ENCODE data around the gene FAH.
A peak's percentile ranks its signal among the peaks of the same experiment; 100 is the strongest.

FAH gene

DNA sequence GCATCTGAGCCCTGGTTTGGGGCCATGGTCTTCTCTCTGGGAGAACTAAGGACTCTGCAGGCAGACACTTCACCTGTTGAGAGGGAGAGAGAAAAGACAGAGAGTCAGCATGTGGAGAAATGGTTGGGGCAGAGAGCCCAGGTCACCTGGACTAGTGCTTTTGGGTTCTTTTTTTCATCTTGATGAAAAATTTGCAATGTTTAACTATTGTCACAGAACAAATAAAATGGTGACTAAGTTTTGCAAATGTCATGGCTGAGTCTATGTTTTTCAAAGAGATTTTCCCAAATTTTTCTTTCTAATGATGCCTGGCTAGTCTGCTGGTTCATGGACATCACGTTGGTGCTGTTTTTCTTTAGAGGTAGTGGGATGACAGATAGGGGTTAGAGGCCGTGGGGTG is 17.8 kb downstream of the FAH start:
- H3K36me3 ChIP-seq, result peaks cover 42% of the 10 kb centered on the region
- no peaks in the 10 kb centered on the region for H4K20me1 ChIP-seq
- H3K4me1 ChIP-seq, result no peaks in the 10 kb centered on the region
- no peak overlapping the region for H3K9ac ChIP-seq
- H3K9me3 ChIP-seq, result no peaks in the 10 kb centered on the region
- no peak overlapping the region for H3K27ac ChIP-seq
- no peak overlapping the region for H3K4me2 ChIP-seq
- no peak for TF ChIP-seq Cebpa-rat (IDR thresholded peaks at IDR 0.05)
- H3K4me3 ChIP-seq, result no peak overlapping the region
- no peaks in the 10 kb centered on the region for H3K27me3 ChIP-seq

DNA sequence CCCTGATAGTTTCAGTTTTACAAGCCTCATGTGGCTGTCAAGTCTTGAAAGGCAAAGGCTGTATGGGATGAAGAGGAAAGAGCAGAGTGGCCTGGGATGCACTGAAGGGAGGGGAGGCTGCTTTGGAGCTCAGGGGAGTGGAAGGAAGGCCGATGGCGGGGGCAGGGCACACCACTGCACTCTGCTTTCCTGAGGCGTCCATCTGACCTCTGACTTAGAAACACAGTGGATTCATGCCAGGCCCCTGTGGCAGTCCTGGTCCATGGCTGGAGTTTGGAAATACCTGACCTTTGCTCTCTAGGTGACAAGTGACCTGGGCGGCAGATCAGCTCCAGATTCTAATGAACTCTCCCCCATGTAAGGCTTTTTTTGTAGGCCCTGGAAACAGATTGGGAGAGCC is 19.0 kb downstream of the FAH start:
- Histone ChIP-seq H3K9me3 (no peaks in the 10 kb centered on the region), H3K4me2 (no peak overlapping the region), H3K9ac (no peak overlapping the region), H3K4me3 (no peak overlapping the region), H3K27ac (no peak overlapping the region), H3K36me3 (peaks cover 45% of the 10 kb centered on the region), H4K20me1 (no peaks in the 10 kb centered on the region), H3K4me1 (no peaks in the 10 kb centered on the region), H3K27me3 (no peaks in the 10 kb centered on the region)
- TF ChIP-seq Cebpa-rat (IDR thresholded peaks at IDR 0.05), result no peak

DNA sequence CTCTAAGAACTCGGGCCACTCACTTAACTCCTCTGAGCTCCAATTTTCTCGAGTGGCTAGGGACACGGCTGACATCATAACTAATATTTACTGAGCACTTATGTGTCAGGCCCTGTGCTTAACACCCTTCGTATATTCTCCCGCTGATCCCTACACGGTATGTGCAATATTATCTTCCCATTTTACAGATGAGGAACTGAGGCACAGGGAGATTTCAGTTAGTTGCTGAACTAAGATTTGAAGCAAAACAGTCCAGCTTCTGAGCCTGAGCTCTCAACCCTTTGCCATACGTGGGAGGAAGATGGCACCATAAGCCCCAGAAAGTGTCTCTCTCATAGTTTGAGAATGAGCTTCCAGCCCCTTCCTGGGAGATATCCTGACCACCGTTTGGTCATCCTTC is 19.6 kb downstream of the FAH start:
- no peak for TF ChIP-seq Cebpa-rat (IDR thresholded peaks at IDR 0.05)
- Histone ChIP-seq H3K4me1 (no peaks in the 10 kb centered on the region), H3K9me3 (no peaks in the 10 kb centered on the region), H4K20me1 (no peaks in the 10 kb centered on the region), H3K27ac (no peak overlapping the region), H3K9ac (no peak overlapping the region), H3K36me3 (peaks cover 51% of the 10 kb centered on the region), H3K27me3 (no peaks in the 10 kb centered on the region), H3K4me3 (no peak overlapping the region), H3K4me2 (no peak overlapping the region)

DNA sequence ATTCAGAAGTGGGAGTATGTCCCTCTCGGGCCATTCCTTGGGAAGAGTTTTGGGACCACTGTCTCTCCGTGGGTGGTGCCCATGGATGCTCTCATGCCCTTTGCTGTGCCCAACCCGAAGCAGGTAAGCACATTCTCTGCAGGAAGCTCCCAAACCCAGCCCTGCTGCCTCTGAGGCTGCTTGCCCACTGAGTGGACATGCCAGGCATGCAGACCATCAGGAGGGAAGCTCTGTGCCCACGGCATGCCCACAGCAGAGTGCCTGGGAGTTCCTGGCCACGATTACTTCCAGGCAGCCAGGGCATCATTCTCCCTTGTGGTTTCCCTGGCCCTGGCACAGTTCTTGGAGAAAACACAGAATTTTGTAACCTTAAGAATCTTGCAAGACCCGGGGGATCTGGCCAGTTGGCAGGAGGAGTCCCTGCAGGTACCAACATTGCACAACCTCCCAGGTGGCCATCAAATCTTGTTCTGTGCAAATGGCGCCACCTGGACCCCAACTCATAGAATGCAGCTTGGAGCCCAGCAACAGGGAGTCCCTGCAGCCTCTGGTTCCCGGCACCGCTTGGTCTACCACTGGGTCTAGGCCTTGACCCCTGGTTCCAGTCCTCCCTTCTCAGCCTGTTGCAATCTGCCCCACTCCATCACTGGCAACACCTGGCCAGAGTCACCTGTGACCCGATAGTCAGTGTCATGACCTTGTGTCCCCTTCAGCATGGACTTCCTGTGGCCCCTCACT is 20.4 kb downstream of the FAH start:
- H3K36me3 ChIP-seq, result peaks cover 54% of the 10 kb centered on the region; the same call in 1 of the 2 replicates

DNA sequence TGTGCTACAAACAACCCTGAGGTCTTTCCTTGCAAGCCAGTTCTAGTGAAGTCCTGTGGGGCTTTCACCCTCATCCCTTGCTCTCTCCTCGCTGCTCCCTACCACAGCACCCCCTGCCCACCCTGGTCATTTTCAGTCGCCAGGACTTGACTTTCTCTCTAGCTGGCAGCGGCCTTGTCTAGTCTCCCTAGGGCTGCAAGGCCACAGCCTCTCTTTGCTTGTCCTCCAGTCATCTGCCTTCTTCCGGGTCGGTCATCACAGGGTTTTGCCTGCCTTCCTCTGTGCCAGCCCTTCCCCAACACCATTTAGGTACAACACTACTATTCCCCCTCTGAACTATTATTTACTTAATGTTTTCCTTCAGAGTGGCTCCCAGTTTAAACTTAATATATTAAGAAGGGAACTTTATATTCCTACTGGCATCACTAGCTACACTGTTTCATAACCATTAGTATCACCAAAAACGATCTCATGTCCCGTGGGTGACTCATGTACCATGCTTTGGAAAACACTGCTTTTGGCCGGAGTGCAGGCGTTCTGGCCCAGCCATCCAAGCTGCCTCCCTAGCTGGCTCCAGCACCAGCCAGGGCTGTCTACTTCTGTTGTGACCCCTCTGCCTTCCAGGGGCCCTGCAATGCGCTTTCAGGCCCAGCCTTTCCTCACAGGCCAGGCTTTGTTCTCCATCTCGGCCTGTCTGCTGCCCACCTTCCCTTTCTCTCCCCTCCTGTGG is 21.4 kb downstream of the FAH start:
- H3K9me3 ChIP-seq, result no peaks in the 10 kb centered on the region
- no peaks in the 10 kb centered on the region for H4K20me1 ChIP-seq
- no peak overlapping the region for H3K4me3 ChIP-seq
- TF ChIP-seq Cebpa-rat (IDR thresholded peaks at IDR 0.05), result no peak
- 0 out of 2 replicates have a peak overlapping the region, but pooled peaks have one; percentile 27 for H3K9ac ChIP-seq
- H3K27ac ChIP-seq, result no peak overlapping the region
- H3K36me3 ChIP-seq, result peaks cover 50% of the 10 kb centered on the region; the same call in 1 of the 2 replicates
- H3K4me2 ChIP-seq, result no peak overlapping the region
- no peaks in the 10 kb centered on the region for H3K27me3 ChIP-seq
- H3K4me1 ChIP-seq, result peaks cover 4% of the 10 kb centered on the region; the same call in 1 of the 2 replicates

More for the DNA sequence above, 20.4 kb downstream of the FAH start:
- Histone ChIP-seq H3K9ac (no peak overlapping the region), H3K4me3 (no peak overlapping the region), H3K27me3 (no peaks in the 10 kb centered on the region), H3K27ac (no peak overlapping the region), H3K4me2 (no peak overlapping the region), H3K4me1 (no peaks in the 10 kb centered on the region), H3K9me3 (no peaks in the 10 kb centered on the region), H4K20me1 (no peaks in the 10 kb centered on the region)
- peak; percentile 85 for TF ChIP-seq Cebpa-rat (IDR thresholded peaks at IDR 0.05)

DNA sequence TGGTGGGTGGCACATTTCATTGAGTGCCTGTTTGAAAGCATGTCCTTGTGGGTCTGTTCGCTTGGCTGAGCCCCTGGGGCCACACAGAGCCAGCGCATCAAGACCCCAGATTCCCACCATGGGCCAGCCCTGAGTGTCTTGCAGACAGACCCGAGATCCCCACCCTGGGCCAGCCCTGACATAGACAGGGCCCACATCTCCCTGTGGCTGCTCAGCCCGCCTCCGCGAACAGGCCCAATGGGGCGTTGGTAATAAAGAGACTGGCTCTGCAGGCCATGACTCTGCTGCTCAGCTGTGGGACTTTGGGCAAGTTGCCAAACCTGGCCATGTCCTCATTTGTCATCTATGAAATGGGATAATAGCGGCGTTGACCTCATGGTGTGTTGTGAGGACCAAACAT is 22.6 kb downstream of the FAH start:
- peaks cover 57% of the 10 kb centered on the region; the same call in 1 of the 2 replicates for H3K36me3 ChIP-seq
- H3K9me3 ChIP-seq, result no peaks in the 10 kb centered on the region
- peaks cover 8% of the 10 kb centered on the region; the same call in 1 of the 2 replicates for H3K4me1 ChIP-seq
- H3K9ac ChIP-seq, result no peak overlapping the region
- H3K27ac ChIP-seq, result no peak overlapping the region
- no peak overlapping the region for H3K4me2 ChIP-seq
- H3K27me3 ChIP-seq, result no peaks in the 10 kb centered on the region
- no peak for TF ChIP-seq Cebpa-rat (IDR thresholded peaks at IDR 0.05)
- H3K4me3 ChIP-seq, result no peak overlapping the region
- H4K20me1 ChIP-seq, result no peaks in the 10 kb centered on the region

DNA sequence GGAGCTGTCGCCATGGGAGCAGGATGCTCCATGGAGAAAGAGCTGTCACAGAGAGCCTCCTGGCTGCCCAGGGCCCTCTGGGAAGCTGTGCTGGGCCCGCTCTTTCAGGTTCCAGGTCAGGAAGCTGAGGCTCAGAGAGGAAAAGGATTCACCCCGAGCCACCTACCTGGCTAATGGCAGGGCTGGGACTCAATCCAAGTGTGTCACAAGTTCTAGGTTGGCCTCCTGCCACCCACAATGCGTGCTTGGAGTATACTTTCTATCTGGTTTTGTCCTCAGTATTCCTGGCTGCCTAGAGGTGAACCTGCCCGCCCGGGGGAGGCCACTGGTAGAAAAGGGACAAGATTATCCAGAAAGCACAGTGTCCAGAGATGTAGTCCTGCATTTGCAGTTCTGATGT is 23.6 kb downstream of the FAH start:
- H3K27ac ChIP-seq, result no peak overlapping the region

DNA sequence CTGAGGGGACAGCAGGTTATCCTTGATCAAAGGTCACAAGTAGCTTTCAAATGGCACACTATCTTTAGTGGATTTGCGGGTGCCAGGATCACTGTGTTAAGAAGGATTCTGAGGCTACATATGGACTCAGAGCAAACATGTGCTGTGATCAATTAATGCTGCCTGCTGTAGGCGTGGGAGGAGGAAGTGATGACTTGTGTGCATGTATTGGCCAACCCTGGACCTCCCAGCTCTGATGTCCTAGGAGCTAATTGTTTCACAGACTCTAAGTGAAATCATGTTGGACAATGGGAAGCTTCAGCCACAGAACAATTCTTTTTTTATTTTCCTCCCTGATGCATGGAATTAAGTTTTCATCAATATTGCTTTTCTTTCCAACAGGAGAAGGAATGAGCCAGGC is 24.4 kb downstream of the FAH start:
- H3K9me3 ChIP-seq, result no peaks in the 10 kb centered on the region
- peaks cover 65% of the 10 kb centered on the region for H3K36me3 ChIP-seq
- H3K27ac ChIP-seq, result no peak overlapping the region
- peaks cover 11% of the 10 kb centered on the region for H3K4me1 ChIP-seq
- H3K9ac ChIP-seq, result no peak overlapping the region
- no peaks in the 10 kb centered on the region for H4K20me1 ChIP-seq
- H3K4me2 ChIP-seq, result no peak overlapping the region
- TF ChIP-seq Cebpa-rat (IDR thresholded peaks at IDR 0.05), result no peak
- H3K27me3 ChIP-seq, result no peaks in the 10 kb centered on the region
- H3K4me3 ChIP-seq, result no peak overlapping the region

More for the DNA sequence above, 23.6 kb downstream of the FAH start:
- Histone ChIP-seq H3K9ac (no peak overlapping the region), H3K4me3 (no peak overlapping the region), H3K4me2 (no peak overlapping the region), H3K27me3 (no peaks in the 10 kb centered on the region), H4K20me1 (no peaks in the 10 kb centered on the region), H3K4me1 (peaks cover 8% of the 10 kb centered on the region; the same call in 1 of the 2 replicates), H3K9me3 (no peaks in the 10 kb centered on the region), H3K36me3 (peaks cover 65% of the 10 kb centered on the region)
- TF ChIP-seq Cebpa-rat (IDR thresholded peaks at IDR 0.05), result no peak

DNA sequence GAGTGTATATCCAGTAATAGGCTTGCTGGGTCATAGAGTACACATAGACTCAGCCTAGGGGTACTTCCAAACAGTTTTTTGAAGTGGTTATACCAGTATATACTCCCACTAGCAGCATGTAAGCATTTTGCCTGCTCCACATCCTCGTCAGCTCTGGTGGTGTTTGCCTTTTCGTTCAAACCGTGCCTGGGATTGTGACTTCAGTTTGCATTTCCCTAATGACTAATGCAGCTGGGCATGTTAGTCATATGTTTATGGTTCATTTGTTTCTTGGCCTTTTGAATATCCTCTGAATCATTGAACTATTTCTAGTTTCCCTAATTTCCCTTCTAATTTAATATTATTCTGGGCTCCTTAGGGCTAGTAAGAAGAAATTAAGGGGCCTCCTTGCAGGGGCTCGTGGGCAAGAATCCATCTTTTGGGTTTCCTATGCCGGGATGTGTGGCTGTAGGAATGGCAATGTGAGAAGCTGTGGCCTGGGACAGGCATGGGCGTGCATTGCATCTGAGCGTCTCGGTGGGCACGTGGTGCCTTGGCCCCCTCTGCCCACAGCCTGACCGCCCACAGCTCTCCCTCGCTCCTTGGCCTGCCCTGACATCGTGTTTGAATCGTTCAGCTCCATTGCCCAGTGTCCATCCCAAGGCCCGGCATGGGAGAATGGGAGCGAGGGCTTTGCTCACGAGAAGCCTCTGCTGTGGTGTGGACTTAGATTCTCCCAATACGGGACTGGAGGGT is 26.4 kb downstream of the FAH start:
- Histone ChIP-seq H3K4me3 (no peak overlapping the region), H4K20me1 (no peaks in the 10 kb centered on the region), H3K27ac (no peak overlapping the region), H3K36me3 (peaks cover 62% of the 10 kb centered on the region), H3K4me1 (peaks cover 22% of the 10 kb centered on the region), H3K9me3 (no peaks in the 10 kb centered on the region), H3K27me3 (no peaks in the 10 kb centered on the region), H3K4me2 (no peak overlapping the region), H3K9ac (no peak overlapping the region)
- TF ChIP-seq Cebpa-rat (IDR thresholded peaks at IDR 0.05), result no peak

Data from BLaER1 (cell line).